ENCODE measurements around the gene AGR2.

The AGR2 gene

GRCh38 chr7:16815001-16815400, 10.2 kb upstream of the AGR2 start:
- no peak overlapping the region for H3K4me3 ChIP-seq (ENCODE audit: control insufficient read depth, low read depth, low read length)
- TF ChIP-seq CTCF (conservative IDR thresholded peaks at IDR 0.05; ENCODE audit: control insufficient read depth, insufficient read depth, low read depth, low read length), result no peak
- no peak for DNase-seq (ENCODE audit: low read depth)

GRCh38 chr7:16813232-16813616, 8.4 kb upstream of the AGR2 start:
- DNase-seq (ENCODE audit: low read depth), result no peak
- no peak overlapping the region for H3K4me3 ChIP-seq (ENCODE audit: control insufficient read depth, low read depth, low read length)
- no peak for TF ChIP-seq CTCF (conservative IDR thresholded peaks at IDR 0.05; ENCODE audit: control insufficient read depth, insufficient read depth, low read depth, low read length)

GRCh38 chr7:16812542-16813231, 7.9 kb upstream of the AGR2 start:
- no peak overlapping the region for H3K4me3 ChIP-seq (ENCODE audit: control insufficient read depth, low read depth, low read length)
- TF ChIP-seq CTCF (conservative IDR thresholded peaks at IDR 0.05; ENCODE audit: control insufficient read depth, insufficient read depth, low read depth, low read length), result no peak
- no peak for DNase-seq (ENCODE audit: low read depth)

- H3K4me3 ChIP-seq (ENCODE audit: control insufficient read depth, low read depth, low read length), result no peak overlapping the region
These were observed 6.8 kb upstream of the AGR2 start for GRCh38 chr7:16811551-16811950.

GRCh38 chr7:16810573-16810972, 5.8 kb upstream of the AGR2 start:
- no peak overlapping the region for H3K4me3 ChIP-seq (ENCODE audit: control insufficient read depth, low read depth, low read length)
- TF ChIP-seq CTCF (conservative IDR thresholded peaks at IDR 0.05; ENCODE audit: control insufficient read depth, insufficient read depth, low read depth, low read length), result no peak
- no peak for DNase-seq (ENCODE audit: low read depth)

More at GRCh38 chr7:16811551-16811950, 6.8 kb upstream of the AGR2 start:
- DNase-seq (ENCODE audit: low read depth), result peak; percentile 28
- TF ChIP-seq CTCF (conservative IDR thresholded peaks at IDR 0.05; ENCODE audit: control insufficient read depth, insufficient read depth, low read depth, low read length), result no peak

GRCh38 chr7:16810112-16810511, 5.3 kb upstream of the AGR2 start:
- H3K4me3 ChIP-seq (ENCODE audit: control insufficient read depth, low read depth, low read length), result no peak overlapping the region
- DNase-seq (ENCODE audit: low read depth), result no peak
- TF ChIP-seq CTCF (conservative IDR thresholded peaks at IDR 0.05; ENCODE audit: control insufficient read depth, insufficient read depth, low read depth, low read length), result no peak

- no peak for TF ChIP-seq CTCF (conservative IDR thresholded peaks at IDR 0.05; ENCODE audit: control insufficient read depth, insufficient read depth, low read depth, low read length)
- no peak for DNase-seq (ENCODE audit: low read depth)
- H3K4me3 ChIP-seq (ENCODE audit: control insufficient read depth, low read depth, low read length), result no peak overlapping the region
These were observed 642 bp upstream of the AGR2 start for GRCh38 chr7:16805441-16805840.

Measured in fibroblast of mammary gland (primary cell).